HL-60 (cell line): ENCODE measurements around the gene CFAP43.

Experiments
- POLR2AphosphoS5 ChIP-seq: IDR thresholded peaks from 2 replicates; pipeline ENCODE4 v1.6.1; 2012; ENCODE audit warnings: low read depth
- TF ChIP-seq, protein P1 (sequence below): IDR thresholded peaks from one replicate; pipeline ENCODE4 v1.5.1; 2011; ENCODE audit warnings: low read length, control low read depth, inconsistent platforms; ENCODE audit not compliant: insufficient read depth

DNA sequence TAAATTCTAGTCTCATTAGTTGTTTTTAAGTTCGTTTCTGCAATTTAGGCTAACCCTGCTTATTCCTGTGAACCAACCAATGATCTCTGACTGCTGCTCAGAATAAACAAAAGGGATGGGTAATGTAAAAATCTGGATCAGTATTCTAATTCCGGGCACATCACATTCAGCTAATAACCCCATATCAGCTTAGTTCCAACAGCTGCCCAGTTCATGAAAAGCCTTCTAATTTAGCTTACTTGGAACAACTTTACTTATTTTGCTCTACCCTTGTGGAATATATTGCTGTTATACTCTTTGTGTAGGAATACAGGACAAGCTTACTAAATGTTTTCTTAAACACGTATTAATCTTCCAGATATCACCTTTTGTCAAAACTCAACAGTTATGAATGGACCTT, 3.6 kb upstream of the CFAP43 start:
- TF ChIP-seq POLR2AphosphoS5, result no peak
- TF ChIP-seq, protein P1, sequence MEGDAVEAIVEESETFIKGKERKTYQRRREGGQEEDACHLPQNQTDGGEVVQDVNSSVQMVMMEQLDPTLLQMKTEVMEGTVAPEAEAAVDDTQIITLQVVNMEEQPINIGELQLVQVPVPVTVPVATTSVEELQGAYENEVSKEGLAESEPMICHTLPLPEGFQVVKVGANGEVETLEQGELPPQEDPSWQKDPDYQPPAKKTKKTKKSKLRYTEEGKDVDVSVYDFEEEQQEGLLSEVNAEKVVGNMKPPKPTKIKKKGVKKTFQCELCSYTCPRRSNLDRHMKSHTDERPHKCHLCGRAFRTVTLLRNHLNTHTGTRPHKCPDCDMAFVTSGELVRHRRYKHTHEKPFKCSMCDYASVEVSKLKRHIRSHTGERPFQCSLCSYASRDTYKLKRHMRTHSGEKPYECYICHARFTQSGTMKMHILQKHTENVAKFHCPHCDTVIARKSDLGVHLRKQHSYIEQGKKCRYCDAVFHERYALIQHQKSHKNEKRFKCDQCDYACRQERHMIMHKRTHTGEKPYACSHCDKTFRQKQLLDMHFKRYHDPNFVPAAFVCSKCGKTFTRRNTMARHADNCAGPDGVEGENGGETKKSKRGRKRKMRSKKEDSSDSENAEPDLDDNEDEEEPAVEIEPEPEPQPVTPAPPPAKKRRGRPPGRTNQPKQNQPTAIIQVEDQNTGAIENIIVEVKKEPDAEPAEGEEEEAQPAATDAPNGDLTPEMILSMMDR, result no peak
